SK-MEL-5 (cell line): ENCODE results near the gene LRTM2. TPM values are rescaled to one million over a fixed set of nuclear protein-coding genes. Genes with fewer than 3 reads are reported as not detected.
A peak's percentile ranks its signal among the peaks of the same experiment; 100 is the strongest.

Source experiments
- DNase-seq: peaks from one replicate; pipeline ENCODE4 v3.0.0-alpha.2; 2016; ENCODE audit warnings: low read depth, low spot score
- in situ Hi-C: cut with HindIII; loops from 2 replicates; pipeline ENCODE4 v1.10.0; 2016; ENCODE audit warnings: low sequenced_read_pairs, high pct_unique_total_duplicates, low pct_unique_long_range_greater_than_20kb
- total RNA-seq: library from RNA; depleted of rRNA; stranded (reverse); fragments of >200 nt; shearing (Covaris generic); gene quantifications from 2 replicates; pipeline ENCODE4 v1.2.3, GENCODE V29; 2014

LRTM2 gene
- total RNA-seq, 1 experiment from 2014 or later, result not detected

DNA sequence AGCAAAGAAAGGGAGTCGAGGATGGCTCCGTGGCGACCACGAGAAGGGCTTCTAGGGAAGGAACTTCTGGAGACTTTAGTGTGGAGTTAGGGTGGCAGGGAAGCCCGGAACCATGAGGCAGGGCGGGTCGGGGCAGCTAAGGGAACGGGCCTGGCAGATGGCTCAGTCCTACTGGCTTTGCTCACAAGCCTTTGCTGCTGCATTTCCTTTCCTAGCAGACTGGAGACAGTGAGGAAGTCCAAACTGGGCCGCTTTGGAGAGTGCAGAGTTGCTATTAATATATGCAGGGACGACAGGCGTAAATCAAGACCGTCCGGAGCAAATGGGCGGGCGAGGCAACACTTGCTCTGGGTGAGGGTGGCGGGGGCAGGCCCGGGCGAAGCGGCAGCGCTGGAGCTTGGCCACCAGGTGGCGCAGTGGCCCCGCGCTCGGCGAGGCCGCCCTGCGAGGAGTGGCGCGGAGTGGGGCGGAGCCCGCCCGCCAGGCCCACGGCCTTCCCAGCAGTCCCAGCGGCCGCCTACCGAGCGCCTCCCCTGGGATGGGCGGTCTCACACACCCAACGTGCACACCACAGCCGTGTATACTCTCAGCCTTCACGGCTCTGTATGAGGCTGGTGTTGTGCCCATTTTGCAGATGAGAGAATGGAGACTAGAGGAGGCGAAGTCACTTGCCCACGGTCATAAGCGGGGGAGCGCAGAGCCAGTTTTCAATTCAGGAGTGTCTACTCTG is 24.4 kb upstream of the LRTM2 start:
- peak; percentile 87 for DNase-seq
- in situ Hi-C loops, result loop anchor here (25.0 kb wide), 1 partner anchor 134 kb away; no protein-coding TSS in a partner anchor

DNA sequence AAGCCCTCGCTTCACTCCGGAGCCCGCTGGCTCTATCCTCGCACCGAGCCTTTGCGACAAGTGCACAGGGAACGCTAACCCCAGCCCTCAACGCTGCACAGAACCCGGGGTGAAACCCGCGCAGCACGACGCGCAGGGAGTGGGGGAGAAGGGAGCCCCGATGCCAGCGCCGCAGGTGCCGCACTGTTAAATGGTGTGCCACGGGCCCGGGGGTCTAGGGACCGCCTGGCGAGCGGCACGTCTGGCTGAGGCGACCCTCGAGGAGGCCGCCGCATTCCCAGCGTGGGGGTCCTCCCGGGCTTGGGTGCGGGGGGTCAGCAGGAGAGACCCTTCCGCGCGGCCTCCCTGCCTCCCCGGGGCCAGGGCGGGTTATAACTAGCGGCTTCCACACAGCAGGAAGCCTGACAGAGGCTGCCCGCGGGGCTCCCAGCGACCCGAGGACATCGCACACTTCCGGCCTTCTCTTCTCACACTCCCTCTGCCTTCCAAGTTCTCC is 23.8 kb upstream of the LRTM2 start:
- in situ Hi-C loops, result loop anchor here (25.0 kb wide), 1 partner anchor 134 kb away; no protein-coding TSS in a partner anchor
- DNase-seq, result no peak

DNA sequence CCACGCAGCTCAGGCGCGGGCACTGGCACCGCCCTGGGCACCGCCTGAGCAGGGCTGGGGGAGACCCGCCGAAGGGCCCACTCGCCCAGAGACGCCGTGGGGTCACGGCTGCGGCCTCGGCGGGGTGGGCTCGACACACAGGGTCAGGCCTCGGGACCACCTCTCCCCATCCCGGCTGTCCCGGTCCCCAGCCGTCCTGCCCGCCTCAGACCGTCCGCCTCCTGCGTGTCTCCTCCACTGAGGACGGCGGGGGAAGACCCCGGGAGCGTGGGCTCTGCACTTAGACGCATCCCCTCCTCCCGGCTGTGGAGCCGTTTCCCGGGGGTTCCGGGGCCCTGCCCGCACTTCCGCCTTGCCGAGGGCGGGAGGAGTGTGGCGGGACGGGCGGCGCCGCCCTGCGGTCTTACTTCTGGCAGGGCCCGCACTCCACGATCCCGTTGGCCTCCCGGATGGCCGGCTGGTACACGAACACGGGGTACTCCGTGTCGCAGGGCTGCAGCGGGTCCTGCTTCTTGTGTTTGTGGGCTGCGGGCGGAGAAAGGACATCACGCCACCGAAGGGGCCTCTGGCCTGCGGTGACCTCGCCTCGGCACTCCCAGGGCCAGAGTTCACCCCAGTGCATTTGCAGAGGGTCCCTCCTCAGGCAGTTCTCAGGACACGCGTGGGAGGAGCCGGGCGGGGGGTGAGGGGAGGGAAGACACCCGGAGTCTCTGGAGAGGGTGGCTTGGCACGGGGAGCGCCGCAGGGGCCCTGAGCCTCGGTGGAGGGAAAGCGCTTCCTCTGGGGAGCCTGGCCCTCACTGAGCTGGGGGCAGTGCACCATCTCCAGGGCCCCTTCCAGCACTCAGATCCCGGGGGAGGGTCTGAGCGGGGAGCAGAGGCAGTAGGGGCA is 23.1 kb upstream of the LRTM2 start:
- no peak for DNase-seq
- in situ Hi-C loops, result loop anchor here (25.0 kb wide), 1 partner anchor 135 kb away; no protein-coding TSS in a partner anchor

DNA sequence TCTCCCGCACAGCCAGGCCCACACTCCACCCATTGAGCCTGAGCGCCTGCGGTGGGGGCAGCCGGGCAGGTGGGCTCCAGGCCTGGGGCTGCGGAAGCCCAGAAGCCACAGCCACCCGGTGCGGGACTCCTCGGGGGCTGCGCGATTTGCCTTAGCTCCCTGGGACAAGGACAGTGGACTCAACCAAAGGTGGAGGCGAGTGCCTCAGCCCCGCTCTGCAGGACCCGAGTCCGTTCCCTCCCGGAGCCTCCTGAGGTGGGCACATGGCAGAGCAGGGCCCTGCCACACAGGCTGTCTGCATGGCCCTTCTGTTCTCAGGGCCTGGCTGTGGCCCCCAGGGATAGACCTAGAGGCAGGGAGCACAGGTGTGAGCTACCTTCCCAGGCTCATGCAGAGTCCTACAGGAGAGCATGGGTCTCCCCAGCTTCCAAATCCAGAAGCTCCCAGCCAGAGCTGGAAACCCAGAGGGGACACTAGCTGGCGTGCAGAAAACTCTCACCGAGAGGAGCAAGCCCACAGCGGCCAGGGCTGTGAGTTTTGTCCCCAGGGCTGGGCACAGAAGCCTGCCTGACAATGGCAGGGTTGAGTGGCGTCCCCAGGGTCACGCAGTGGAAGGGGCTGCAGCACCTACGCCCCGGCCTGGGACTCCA is 22.2 kb upstream of the LRTM2 start:
- in situ Hi-C loops, result loop anchor here (25.0 kb wide), 1 partner anchor 136 kb away; no protein-coding TSS in a partner anchor
- DNase-seq, result no peak

DNA sequence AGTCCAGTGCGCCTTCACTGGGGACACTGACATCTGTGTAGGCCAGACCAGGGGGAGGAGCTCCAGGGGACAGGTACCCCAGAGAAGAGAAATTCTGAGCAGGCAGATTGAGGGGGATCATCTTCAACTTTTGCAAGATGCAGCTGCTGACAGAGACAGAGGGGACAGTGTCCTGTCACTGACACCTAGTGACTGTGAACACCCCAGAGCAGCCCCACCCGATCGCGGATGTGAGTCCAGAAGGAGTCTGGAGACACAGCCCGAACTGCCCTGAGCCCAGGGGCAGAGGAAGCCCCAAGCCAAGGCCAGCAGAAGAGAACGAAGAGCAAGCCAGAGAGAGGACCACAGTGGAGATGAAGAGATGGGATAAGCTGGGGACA is 21.7 kb upstream of the LRTM2 start:
- no peak for DNase-seq
- in situ Hi-C loops, result loop anchor here (25.0 kb wide), 1 partner anchor 136 kb away; no protein-coding TSS in a partner anchor

DNA sequence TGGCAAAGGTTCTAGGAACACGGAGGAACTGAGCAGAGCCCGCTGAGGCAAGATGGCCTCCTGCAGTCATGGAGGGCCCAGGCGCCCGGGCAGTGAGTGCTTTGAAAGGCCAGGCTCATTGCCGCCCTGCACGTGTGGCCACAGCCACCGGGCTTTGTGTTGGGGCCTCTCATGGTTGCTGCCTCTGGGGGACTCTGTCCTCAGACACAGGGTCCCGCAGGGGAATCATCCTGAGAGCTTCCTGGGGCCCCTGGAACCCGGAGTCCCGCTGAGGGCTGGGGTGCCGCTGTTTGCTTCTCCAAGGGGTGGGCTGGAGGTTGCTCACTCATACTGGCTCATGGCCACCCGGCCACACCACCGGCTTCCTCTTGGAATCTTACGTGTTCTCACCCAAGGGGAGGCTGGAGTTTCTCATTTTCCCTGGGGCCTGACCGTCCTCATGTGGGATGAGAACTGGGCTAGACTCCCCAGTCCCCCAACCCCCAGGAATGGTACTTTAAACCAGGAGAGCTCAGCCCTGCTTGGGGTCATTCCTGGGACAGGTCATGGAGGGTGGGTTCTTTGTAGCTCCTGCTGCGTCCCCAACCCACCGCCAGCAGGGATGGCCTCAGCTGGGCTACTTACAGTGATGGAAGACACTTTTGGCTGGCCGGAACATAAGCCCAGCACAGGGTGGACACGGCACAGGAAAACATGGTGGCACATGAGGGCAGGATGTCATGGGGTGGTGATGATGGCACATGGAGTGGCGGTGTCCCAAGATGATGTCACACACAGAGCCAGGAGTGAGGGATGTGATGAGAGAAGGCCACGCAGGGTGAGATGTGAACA is 21.1 kb upstream of the LRTM2 start:
- in situ Hi-C loops, result loop anchor here (25.0 kb wide), 1 partner anchor 137 kb away; no protein-coding TSS in a partner anchor
- no peak for DNase-seq

DNA sequence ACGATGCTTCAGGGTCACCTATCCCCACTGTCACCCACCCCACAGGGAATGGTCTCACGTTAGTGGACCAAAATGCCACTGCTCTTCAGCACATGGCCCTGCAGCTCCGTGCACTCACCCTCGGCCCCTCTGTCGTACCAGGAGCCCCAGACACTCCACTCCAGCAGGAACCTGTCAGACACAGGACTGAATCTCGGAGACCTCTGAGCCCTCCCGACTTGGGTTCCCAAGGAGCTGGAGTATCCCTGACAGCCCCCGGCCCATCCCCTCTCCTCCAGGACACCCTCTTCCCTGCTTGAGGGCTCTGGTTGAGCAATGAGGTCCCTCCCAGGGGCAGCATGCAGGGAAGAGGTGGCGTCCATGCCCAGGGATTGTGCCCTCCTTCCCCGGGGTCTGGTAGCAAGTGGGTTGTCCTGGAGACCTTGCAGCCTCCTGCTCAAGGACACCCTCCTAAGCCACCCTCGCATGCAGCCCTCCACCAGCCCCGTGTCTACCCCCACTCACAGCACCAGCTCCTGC is 20.4 kb upstream of the LRTM2 start:
- in situ Hi-C loops, result loop anchor here (25.0 kb wide), 1 partner anchor 138 kb away; no protein-coding TSS in a partner anchor
- DNase-seq, result no peak

DNA sequence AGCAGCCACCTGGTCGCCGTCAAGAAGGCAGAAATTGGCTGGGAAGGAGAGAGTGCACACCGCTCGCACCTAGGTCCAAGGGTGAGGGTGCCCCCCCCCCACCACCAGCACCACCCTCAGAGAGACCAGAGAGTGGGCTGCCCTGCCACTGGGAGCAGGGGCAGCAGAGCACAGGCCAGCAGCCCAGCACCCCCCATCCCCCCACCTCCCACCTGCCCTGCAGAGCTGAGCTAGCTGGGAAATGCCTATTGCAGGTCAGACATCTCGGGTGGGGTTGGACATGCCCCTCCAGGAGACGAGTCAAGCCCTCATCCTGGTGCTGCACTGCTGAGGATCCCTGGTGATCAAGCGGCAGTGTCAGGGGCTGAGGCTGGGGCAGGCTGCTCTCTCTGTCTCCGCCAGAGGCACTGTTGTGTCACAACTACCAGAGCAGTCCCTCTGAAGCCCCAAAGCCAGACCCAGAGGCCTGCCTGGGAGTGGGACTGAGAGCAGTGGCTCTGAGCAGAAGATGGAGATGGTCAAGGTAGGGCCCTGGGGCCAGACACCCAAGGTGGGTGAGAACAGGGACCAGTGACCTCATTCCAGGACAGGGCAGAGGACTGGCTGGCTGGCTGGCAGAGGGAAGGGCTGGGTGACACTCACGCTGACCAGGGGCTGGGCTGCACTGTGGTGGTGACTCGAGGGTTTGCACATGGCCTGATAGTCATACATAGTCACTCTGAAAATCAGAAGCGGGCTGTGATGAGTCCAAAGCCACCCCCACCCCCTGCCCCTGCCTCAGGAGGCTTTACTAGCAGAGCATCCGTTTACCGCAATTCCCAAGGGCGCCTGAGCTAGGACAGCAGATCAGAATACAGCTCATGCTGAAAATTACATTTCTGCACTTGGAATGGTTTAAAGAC is 19.7 kb upstream of the LRTM2 start:
- peak; percentile 44 for DNase-seq
- in situ Hi-C loops, result no loop called here

DNA sequence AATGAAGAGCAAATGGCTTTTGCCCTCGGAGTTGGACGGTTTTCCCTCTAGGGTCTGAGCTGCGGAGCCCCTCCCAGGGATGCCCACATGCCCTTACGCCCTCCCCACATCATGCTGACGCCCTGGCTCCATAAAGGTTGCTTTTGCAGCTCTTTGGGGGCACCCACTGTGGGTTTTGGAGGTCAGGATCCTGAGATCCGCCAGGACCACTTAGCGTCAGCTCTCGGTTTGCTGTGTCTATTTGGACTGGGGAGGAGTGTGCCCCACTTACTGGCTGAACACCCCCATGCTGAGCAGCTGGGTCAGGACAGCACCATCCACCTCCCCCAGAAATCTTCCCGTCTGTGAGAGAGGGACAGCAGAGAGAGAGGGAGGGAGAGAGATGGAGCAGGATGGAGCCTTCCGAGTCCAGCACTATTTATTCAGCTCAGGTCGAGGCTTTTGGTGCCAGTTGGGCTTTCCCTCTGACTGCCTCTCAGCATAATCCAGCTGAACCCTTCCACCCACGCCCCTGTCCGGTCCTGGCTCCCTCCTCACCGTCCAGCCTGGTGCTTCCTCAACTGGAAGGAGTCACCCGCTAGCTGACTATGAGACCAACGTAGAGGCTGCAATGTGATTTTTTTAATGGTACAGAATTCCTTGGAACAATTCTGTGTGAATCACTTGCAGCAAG is 18.9 kb upstream of the LRTM2 start:
- DNase-seq, result no peak
- in situ Hi-C loops, result no loop called here

DNA sequence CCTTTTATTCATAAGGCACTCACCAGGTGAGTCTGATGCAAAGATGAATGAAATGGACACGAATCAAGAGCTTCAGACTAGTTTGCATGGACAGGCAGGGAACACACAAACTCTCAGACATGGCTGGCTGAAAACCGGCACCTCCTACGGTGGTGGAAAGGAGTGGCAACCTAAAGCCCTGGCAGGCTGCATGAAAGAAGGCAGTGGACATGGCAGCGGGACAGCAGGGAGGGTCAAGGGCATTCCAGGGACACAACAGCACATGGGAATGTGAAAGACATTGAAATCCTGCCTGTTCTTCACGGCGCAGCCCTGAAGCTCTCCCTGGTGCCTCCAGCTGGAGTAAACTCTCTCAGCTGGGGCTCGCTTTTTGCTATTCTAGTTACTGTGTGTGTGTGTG is 16.6 kb upstream of the LRTM2 start:
- in situ Hi-C loops, result no loop called here
- DNase-seq, result no peak

DNA sequence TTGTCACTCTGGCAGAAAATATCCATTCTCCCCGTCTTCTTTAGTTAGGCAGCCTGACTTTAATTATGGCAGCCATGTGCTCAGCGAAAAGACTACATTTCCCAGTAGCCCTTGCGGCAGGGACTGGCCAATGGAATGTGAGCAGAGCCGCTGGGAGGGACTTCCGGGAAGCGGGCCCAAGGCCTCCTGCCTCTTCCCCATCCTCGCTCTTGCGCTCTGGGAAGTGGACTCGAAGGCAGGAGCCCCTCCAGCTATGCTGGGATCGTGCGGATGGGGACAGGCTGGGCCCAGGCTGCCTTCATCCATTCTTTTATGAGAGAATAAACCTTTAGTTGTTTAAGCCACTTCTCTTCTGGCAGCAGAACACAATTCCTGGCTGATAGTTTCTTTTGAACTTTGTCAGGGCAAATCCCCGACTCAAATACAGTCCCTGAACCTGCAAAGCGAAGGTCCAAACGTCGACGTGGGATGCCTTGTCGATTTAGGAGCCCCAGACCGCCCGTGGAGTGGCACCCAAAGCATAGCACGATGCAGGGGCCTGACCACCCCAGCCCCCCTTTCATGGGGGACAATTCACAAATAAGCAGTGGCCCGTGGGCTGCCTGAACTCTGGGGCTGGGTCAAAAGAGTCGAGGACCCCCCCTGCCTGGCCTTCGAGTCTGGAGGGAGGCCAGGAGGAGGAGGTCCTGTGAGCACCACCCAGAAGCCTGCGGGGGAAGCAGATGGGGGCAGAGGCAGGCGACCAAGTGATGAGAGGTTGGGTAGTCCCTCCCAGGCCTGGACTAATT is 15.6 kb upstream of the LRTM2 start:
- in situ Hi-C loops, result no loop called here
- DNase-seq, result peak; percentile 93

DNA sequence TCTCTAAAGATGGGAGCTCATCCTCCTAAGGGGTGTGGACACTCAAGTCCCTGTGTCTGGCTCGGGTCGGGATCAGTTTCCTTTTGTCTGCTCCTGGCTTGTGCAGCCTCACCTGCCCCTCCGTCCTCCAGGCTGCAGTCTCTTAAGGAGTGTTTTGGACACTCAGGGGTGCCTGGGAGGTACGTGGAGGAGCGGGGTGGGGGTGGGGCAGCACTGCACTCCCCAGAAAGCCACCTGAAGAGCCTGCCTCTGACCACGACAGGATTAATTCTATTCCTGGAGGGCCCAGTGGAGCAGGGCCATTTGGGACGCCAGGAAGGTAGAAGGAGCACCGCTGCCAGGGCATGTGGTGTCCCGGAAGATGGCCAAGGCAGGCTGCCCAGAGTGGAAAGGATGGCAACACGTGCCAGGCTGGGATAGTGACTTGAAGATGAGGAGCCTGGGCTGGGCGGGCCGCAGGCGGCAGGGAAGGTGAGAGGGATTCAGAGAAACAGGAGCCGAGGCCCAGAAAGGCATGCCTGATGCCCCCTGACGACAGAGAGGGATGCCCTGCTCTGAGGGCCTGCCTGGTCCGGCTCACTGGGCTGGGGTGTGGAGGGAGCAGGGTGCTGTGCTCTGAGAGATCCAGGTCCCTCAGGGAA is 14.8 kb upstream of the LRTM2 start:
- in situ Hi-C loops, result no loop called here
- DNase-seq, result no peak

DNA sequence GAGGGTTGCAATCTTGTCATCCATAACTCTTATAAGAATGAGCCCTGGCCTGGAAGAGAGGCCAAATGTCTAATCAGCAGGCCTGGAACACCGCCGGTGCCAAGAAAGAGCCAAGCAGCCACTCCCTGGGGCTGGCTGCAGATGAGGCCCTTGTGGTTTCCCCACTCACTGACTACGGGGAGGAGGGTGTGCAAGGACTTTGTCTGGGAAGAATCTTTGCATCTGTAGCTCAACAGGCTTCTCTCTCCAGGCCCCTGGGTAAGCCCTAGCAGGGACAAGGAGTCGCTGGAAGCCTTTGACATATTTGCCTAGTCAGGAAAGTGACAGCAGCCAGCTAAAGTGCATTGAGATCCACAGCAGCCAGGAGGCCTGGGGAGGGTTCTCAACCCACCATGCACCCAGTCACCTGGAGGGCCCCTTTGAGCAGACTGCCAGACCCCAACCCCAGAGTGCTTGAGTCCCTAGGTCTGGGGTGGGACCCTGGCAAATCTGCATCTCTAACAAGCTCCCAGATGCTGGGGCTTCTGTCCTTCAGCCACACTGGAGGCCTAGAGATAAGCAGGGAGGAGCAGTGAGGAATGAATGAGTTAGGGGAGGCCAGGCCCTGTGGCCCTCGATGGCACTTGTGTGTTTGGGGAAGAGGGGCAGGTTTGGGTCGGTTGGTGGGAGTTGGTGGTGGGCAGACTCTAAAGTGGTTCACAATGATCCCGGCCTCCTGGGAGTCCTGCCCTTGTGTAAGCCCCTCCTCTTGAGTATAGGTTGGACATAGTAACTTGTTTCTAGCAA is 13.9 kb upstream of the LRTM2 start:
- no peak for DNase-seq
- in situ Hi-C loops, result no loop called here
